SK-N-MC (cell line): ENCODE data around the gene OLFML1.
A peak's percentile ranks its signal among the peaks of the same experiment; 100 is the strongest.

Source experiments
- DNase-seq: peaks from one replicate; pipeline ENCODE4 v3.0.0-alpha.2; 2011; ENCODE audit warnings: low read depth, low spot score
- H3K27ac ChIP-seq: fragments of 200-600 bp; sonication (generic); 2 replicates; pipeline ENCODE4 v1.5.1; 2016; ENCODE audit warnings: mixed run types
- H3K36me3 ChIP-seq: fragments of 200-600 bp; sonication (generic); 2 replicates; pipeline ENCODE4 v1.6.1; 2017; ENCODE audit warnings: antibody characterized with exemption, low read length, mixed read lengths; ENCODE audit not compliant: insufficient read depth
- H3K4me3 ChIP-seq: fragments of 200-600 bp; sonication (generic); 2 replicates; pipeline ENCODE4 v1.5.1; 2016
- H3K9ac ChIP-seq: fragments of 200-600 bp; sonication (generic); 2 replicates; pipeline ENCODE4 v1.8.0; 2017; ENCODE audit warnings: mixed run types, mixed read lengths; ENCODE audit not compliant: insufficient read length
- H3K9me3 ChIP-seq: fragments of 200-600 bp; sonication (generic); 2 replicates; pipeline ENCODE4 v1.6.1; 2017; ENCODE audit warnings: low read depth, mild to moderate bottlenecking, antibody characterized with exemption, low read length, moderate library complexity, mixed read lengths
- EZH2 ChIP-seq: fragments of 200-600 bp; sonication (generic); IDR thresholded peaks from one replicate; pipeline ENCODE4 v1.6.1; 2017; ENCODE audit warnings: antibody characterized with exemption
- FOXP2 ChIP-seq: optimal IDR thresholded peaks from 2 replicates; pipeline ENCODE3; 2011; ENCODE audit warnings: mild to moderate bottlenecking, moderate library complexity; ENCODE audit not compliant: insufficient read depth; ENCODE audit errors: extremely low read length, control extremely low read depth
- POLR2AphosphoS5 ChIP-seq: IDR thresholded peaks from 2 replicates; pipeline ENCODE4 v1.6.1; 2012; ENCODE audit warnings: mild to moderate bottlenecking, low read depth, low read length, borderline replicate concordance

The OLFML1 gene

DNA sequence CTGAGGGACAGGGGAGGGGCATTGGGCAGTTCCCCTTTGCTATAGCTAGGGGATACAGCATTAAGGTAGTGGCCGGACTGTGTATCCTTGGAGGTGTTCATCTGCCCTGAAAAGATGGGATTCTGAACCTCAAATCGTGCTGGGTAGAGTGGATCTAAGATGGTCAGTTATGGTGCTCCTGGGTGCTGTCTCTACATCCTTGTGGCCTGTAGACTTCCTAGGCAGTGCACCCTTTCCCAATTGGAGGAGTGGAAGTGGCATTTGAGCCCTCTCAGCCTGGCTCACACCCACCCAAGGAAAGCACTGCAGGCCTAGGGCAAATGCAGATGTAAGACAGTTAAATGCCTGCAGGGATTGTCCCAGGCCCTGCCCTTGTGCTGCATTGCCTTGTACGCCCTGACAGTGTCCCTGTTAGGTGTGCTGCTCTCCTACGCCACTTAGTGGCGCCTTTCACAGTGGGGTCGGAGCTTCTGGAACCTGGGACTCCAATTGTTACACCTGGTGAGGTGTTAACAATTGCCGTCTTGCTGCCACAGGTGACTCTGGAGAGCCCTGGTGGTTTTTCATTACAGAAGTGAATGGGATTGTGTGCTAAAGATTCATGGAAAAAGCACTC, 63.5 kb downstream of the OLFML1 start:
- no peak for DNase-seq
- Histone ChIP-seq H3K4me3 (no peak overlapping the region), H3K9me3 (no peaks in the 10 kb centered on the region), H3K27ac (no peak overlapping the region), H3K9ac (no peak overlapping the region), H3K36me3 (no peaks in the 10 kb centered on the region)
- TF ChIP-seq FOXP2 (no peak), EZH2 (no peak), POLR2AphosphoS5 (no peak)

DNA sequence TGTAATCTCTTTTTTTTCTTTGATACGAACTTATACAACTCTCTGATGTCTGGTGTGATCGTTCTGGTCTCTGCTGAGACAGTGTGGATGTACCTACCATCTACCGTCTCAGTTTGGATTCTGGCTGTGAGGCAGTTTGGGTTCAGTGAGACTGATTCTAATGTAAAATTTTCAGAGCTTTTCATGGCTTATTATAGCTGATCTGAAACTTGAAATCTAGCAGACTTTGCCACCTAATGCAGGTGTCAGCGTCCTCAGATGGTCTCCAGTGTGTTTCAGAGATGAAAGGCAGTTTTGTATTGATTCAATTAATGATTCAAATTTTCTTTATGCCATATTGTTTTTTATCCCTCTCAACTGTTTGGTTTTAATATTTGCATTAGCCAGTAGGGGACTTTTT, 64.4 kb downstream of the OLFML1 start:
- no peaks in the 10 kb centered on the region for H3K36me3 ChIP-seq
- H3K4me3 ChIP-seq = no peak overlapping the region
- H3K9me3 ChIP-seq = no peaks in the 10 kb centered on the region
- no peak overlapping the region for H3K9ac ChIP-seq
- DNase-seq = no peak
- no peak overlapping the region for H3K27ac ChIP-seq
- no peak for TF ChIP-seq POLR2AphosphoS5
- no peak for TF ChIP-seq EZH2
- TF ChIP-seq FOXP2 = no peak

DNA sequence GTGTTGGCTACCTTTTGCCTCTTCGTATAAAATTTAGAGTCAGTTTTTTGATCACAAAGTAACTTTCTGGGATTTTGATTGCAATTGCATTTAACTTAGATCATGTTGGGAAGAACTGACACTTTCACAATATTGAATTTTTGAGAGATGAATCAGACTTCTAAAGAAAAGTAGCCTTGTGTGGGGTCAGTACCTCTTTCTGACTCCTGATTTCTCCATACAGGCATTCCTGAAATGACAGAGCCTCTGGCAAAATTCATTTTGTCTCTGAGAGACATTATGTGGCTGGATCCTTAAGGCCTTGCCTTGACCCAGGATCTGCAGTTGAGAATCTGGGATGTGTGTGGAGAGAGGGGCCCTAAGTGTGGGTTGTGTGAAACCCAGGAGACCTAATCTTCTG, 66.3 kb downstream of the OLFML1 start:
- Histone ChIP-seq H3K9me3 (no peaks in the 10 kb centered on the region), H3K9ac (no peak overlapping the region), H3K4me3 (no peak overlapping the region), H3K36me3 (no peaks in the 10 kb centered on the region), H3K27ac (no peak overlapping the region)
- no peak for DNase-seq
- TF ChIP-seq POLR2AphosphoS5 (no peak), EZH2 (no peak), FOXP2 (no peak)

DNA sequence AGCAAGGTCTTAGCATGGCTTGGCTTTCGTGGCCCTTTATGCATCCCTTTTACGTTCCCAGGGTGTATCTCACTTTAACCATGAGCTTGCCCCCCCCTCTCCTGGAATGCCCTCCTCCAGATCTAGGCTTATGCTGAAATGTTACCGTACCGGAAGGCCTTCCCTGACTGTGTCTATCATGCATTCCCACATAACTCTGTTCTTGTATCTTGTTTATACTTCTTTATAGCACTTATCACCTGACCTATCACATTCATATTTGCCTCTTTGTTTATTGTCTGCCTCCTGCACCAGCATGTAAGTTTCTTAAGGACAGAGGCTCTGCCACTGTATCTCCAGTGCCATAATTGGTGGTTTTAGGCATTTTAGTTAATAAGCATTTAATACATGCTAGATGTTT, 67.4 kb downstream of the OLFML1 start:
- TF ChIP-seq EZH2 = no peak
- TF ChIP-seq FOXP2 = no peak
- TF ChIP-seq POLR2AphosphoS5 = no peak
- DNase-seq = no peak
- no peaks in the 10 kb centered on the region for H3K36me3 ChIP-seq
- no peak overlapping the region for H3K9ac ChIP-seq
- H3K4me3 ChIP-seq = no peak overlapping the region
- no peaks in the 10 kb centered on the region for H3K9me3 ChIP-seq
- no peak overlapping the region for H3K27ac ChIP-seq

DNA sequence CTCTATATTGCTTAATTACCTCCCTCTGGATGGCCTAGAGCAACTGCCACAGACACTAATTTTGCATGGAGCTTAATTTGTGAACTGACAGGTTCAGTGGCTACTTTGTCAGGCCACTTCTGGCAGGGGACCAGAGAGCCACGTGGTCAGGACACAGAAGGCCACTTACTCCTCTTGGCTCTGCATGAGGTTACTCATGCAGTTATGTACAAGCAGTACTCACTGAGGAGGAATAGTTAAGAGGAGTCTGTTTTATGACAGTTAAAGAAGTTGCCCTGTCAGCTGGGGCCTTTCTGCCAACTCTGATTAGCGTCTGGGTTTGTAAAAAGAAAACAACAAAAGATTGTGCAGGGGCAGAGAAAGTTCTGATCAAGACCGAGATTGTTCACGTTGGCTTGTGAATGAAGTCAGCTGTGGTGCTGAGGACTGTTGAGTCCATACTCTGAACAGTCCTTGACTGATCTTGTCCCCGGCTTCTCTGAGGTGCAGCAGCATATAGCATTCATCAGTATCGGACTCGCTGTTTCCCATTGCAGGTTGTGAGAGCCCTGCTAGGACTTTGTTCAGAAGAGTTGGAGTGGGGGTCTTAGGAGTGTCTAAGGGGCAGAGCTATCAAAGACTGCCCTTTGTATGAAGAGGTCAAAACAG, 69.9 kb downstream of the OLFML1 start:
- Histone ChIP-seq H3K9me3 (no peaks in the 10 kb centered on the region), H3K36me3 (no peaks in the 10 kb centered on the region), H3K4me3 (no peak overlapping the region), H3K9ac (no peak overlapping the region), H3K27ac (no peak overlapping the region)
- DNase-seq = no peak
- no peak for TF ChIP-seq POLR2AphosphoS5
- no peak for TF ChIP-seq EZH2
- no peak for TF ChIP-seq FOXP2

DNA sequence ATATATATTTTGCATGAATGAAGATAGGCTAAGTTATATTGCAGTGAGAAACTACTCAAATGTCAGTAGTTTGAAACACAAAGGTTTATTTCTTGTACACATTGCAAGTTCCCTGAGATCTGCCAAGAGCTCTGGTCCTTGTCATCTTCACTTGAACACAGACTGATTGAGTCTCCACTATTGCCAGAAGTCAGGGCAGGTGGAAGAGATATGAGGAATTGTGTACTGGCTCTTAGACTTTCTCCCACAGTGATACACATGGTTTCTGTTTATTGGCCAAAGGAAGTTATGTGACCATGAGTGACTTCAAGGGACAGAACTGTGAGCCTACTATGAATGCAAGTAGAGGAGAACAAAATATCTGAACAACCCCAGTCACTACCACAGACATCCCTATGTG, 72.7 kb downstream of the OLFML1 start:
- H3K36me3 ChIP-seq = no peaks in the 10 kb centered on the region
- no peak overlapping the region for H3K4me3 ChIP-seq
- no peak for TF ChIP-seq FOXP2
- TF ChIP-seq POLR2AphosphoS5 = no peak
- TF ChIP-seq EZH2 = no peak
- H3K9me3 ChIP-seq = no peaks in the 10 kb centered on the region
- H3K9ac ChIP-seq = no peak overlapping the region
- DNase-seq = no peak
- H3K27ac ChIP-seq = no peak overlapping the region

DNA sequence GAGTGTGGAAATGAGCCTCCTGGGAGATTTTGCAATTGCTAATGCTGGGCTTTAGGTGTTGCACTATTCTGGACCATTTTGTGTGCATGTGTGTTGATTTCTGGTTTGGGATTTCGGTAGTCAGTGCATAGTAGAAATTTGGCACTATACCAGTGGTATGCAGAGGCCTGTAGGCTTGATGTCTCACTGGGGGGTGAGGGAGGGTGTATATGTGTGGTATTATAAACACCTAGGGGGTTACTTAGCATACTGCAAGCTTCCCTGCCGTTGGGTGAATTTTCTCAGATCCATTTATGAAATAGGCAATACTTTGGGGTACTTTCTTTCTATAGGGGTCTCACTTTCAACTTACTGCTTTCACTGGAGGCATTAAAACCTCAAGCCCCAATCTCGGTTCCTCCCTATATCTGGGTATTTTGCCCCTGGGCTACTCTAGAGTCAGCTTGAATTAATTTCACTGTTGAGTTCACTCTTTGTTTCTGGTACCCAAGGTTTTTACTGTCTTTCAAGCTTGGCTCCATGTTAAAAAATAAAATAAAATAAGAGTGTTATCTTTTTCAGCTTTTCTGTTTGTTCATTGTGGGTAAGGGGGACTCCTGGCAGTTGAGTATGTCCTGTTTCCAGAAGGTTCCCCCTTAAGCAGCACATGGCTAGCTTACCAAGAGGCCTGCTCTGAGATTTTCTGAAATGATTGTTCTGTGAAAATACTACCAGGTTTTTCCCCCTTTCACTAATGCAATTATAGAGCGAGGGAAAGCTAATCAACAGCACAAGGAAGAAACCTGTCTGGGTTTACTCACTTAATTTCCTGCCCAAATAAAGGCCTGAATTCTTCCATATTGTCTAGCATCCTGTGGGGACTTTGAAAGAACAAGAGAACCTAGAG, 74.3 kb downstream of the OLFML1 start:
- H3K4me3 ChIP-seq = peak overlapping the region; percentile 42
- peak overlapping the region; percentile 69 for H3K27ac ChIP-seq
- TF ChIP-seq POLR2AphosphoS5 = no peak
- no peak for TF ChIP-seq FOXP2
- no peak for TF ChIP-seq EZH2
- peak; percentile 18 for DNase-seq
- no peak overlapping the region for H3K9ac ChIP-seq
- no peaks in the 10 kb centered on the region for H3K9me3 ChIP-seq
- H3K36me3 ChIP-seq = no peaks in the 10 kb centered on the region
